ENCODE results near the gene RAB35.

The RAB35 gene

GRCh38 chr12:120119271-120119973, 2.9 kb upstream of the RAB35 start:
- H3K27ac ChIP-seq (ENCODE audit: low read depth, low read length) = peak overlapping the region; percentile 78
- no peak overlapping the region for H2AFZ ChIP-seq (ENCODE audit: low read depth, low read length, severe bottlenecking)
- H3K79me2 ChIP-seq (ENCODE audit: insufficient read depth, low read length) = peaks cover 38% of the 10 kb centered on the region
- peak overlapping the region; percentile 86 for H3K4me2 ChIP-seq (ENCODE audit: low read depth, low read length, poor library complexity, severe bottlenecking)
- H3K9me3 ChIP-seq (ENCODE audit: insufficient read depth, low read length) = no peaks in the 10 kb centered on the region
- H3K36me3 ChIP-seq (ENCODE audit: low read length) = peaks cover 3% of the 10 kb centered on the region; the same call in 1 of the 2 replicates
- H3K27me3 ChIP-seq (ENCODE audit: low read length) = no peaks in the 10 kb centered on the region
- H4K20me1 ChIP-seq (ENCODE audit: low read depth, low read length) = no peaks in the 10 kb centered on the region; the same call in 1 of the 2 replicates
- H3K9ac ChIP-seq (ENCODE audit: low read length) = peak overlapping the region; percentile 16
- H3F3A ChIP-seq (ENCODE audit: insufficient read depth) = peaks cover 29% of the 10 kb centered on the region
- no peak overlapping the region for H3K4me3 ChIP-seq (ENCODE audit: insufficient read depth, low read length, poor library complexity, severe bottlenecking)
- TF ChIP-seq EZH2phosphoT487 (conservative IDR thresholded peaks at IDR 0.05; ENCODE audit: low read length) (no peak), CTCF (IDR thresholded peaks at IDR 0.05; ENCODE audit: insufficient read depth, low read length, poor library complexity, severe bottlenecking) (no peak)
- no peaks in the 10 kb centered on the region for H3K9me2 ChIP-seq (replicated peaks; ENCODE audit: insufficient read depth, low read length)

GRCh38 chr12:120118321-120119061, 1.9 kb upstream of the RAB35 start:
- TF ChIP-seq EZH2phosphoT487 (conservative IDR thresholded peaks at IDR 0.05; ENCODE audit: low read length) (no peak), CTCF (IDR thresholded peaks at IDR 0.05; ENCODE audit: insufficient read depth, low read length, poor library complexity, severe bottlenecking) (no peak)
- peaks cover 29% of the 10 kb centered on the region for H3F3A ChIP-seq (ENCODE audit: insufficient read depth)
- peak overlapping the region; percentile 78 for H3K27ac ChIP-seq (ENCODE audit: low read depth, low read length)
- no peak overlapping the region for H2AFZ ChIP-seq (ENCODE audit: low read depth, low read length, severe bottlenecking)
- no peaks in the 10 kb centered on the region for H3K9me2 ChIP-seq (replicated peaks; ENCODE audit: insufficient read depth, low read length)
- H4K20me1 ChIP-seq (ENCODE audit: low read depth, low read length) = no peaks in the 10 kb centered on the region; the same call in 1 of the 2 replicates
- H3K36me3 ChIP-seq (ENCODE audit: low read length) = peaks cover 3% of the 10 kb centered on the region; the same call in 1 of the 2 replicates
- peak overlapping the region; percentile 86 for H3K4me2 ChIP-seq (ENCODE audit: low read depth, low read length, poor library complexity, severe bottlenecking)
- peak overlapping the region; percentile 78 for H3K4me3 ChIP-seq (ENCODE audit: insufficient read depth, low read length, poor library complexity, severe bottlenecking)
- H3K79me2 ChIP-seq (ENCODE audit: insufficient read depth, low read length) = peaks cover 47% of the 10 kb centered on the region
- H3K27me3 ChIP-seq (ENCODE audit: low read length) = no peaks in the 10 kb centered on the region
- H3K9me3 ChIP-seq (ENCODE audit: insufficient read depth, low read length) = no peaks in the 10 kb centered on the region
- peak overlapping the region; percentile 86 for H3K9ac ChIP-seq (ENCODE audit: low read length)

- Histone ChIP-seq H3K36me3 (ENCODE audit: low read length) (peaks cover 3% of the 10 kb centered on the region; the same call in 1 of the 2 replicates), H3K4me2 (ENCODE audit: low read depth, low read length, poor library complexity, severe bottlenecking) (peak overlapping the region; percentile 86), H4K20me1 (ENCODE audit: low read depth, low read length) (no peaks in the 10 kb centered on the region; the same call in 1 of the 2 replicates), H3K79me2 (ENCODE audit: insufficient read depth, low read length) (peaks cover 53% of the 10 kb centered on the region), H3F3A (ENCODE audit: insufficient read depth) (peaks cover 29% of the 10 kb centered on the region), H3K4me3 (ENCODE audit: insufficient read depth, low read length, poor library complexity, severe bottlenecking) (peak overlapping the region; percentile 78), H2AFZ (ENCODE audit: low read depth, low read length, severe bottlenecking) (no peak overlapping the region), H3K27me3 (ENCODE audit: low read length) (no peaks in the 10 kb centered on the region), H3K9me3 (ENCODE audit: insufficient read depth, low read length) (no peaks in the 10 kb centered on the region), H3K9me2 (replicated peaks; ENCODE audit: insufficient read depth, low read length) (no peaks in the 10 kb centered on the region), H3K27ac (ENCODE audit: low read depth, low read length) (peak overlapping the region; percentile 78), H3K9ac (ENCODE audit: low read length) (peak overlapping the region; percentile 86)
- TF ChIP-seq EZH2phosphoT487 (conservative IDR thresholded peaks at IDR 0.05; ENCODE audit: low read length) (no peak), CTCF (IDR thresholded peaks at IDR 0.05; ENCODE audit: insufficient read depth, low read length, poor library complexity, severe bottlenecking) (no peak)
Measured at GRCh38 chr12:120117961-120118320, 1.4 kb upstream of the RAB35 start.
